Smooth muscle cell (in vitro differentiated cells): ENCODE data around the gene CADPS. TPM values are rescaled to one million over a fixed set of nuclear protein-coding genes. Genes with fewer than 3 reads are reported as not detected.

Source experiments
- DNase-seq: peaks from one replicate; lab custom pipeline; 2025; ENCODE audit not compliant: unreplicated experiment; lab: John Stamatoyannopoulos, UW
- H2AFZ ChIP-seq: fragments of 200-600 bp; sonication (generic); 2 replicates; pipeline ENCODE4 v1.6.0; 2016; ENCODE audit warnings: antibody characterized with exemption, low read depth, mild to moderate bottlenecking
- H3F3A ChIP-seq: fragments of 200-600 bp; sonication (generic); 2 replicates; pipeline ENCODE4 v1.6.0; 2017; ENCODE audit warnings: antibody characterized with exemption, low read depth
- H3K27ac ChIP-seq: fragments of 200-600 bp; sonication (generic); 2 replicates; pipeline ENCODE4 v1.5.1; 2016; ENCODE audit warnings: low read depth, mild to moderate bottlenecking
- H3K27me3 ChIP-seq: fragments of 200-600 bp; sonication (generic); 2 replicates; pipeline ENCODE4 v1.6.1; 2016; ENCODE audit warnings: low read depth, mild to moderate bottlenecking
- H3K36me3 ChIP-seq: fragments of 200-600 bp; sonication (generic); 2 replicates; pipeline ENCODE4 v1.5.1; 2016; ENCODE audit warnings: low read depth
- H3K4me1 ChIP-seq: fragments of 200-600 bp; sonication (generic); 2 replicates; pipeline ENCODE4 v1.5.1; 2016; ENCODE audit warnings: low read depth
- H3K4me2 ChIP-seq: fragments of 200-600 bp; sonication (generic); 2 replicates; pipeline ENCODE4 v1.6.0; 2016; ENCODE audit warnings: mild to moderate bottlenecking
- H3K4me3 ChIP-seq: fragments of 200-600 bp; sonication (generic); 2 replicates; pipeline ENCODE4 v1.5.1; 2016; ENCODE audit warnings: mild to moderate bottlenecking
- H3K79me2 ChIP-seq: fragments of 200-600 bp; sonication (generic); 2 replicates; pipeline ENCODE4 v1.6.0; 2016; ENCODE audit warnings: low read depth, mild to moderate bottlenecking
- H3K9ac ChIP-seq: fragments of 200-600 bp; sonication (generic); 2 replicates; pipeline ENCODE4 v1.6.0; 2016; ENCODE audit warnings: low read depth
- H3K9me3 ChIP-seq: fragments of 200-600 bp; sonication (generic); replicated peaks from 2 replicates; pipeline ENCODE4 v1.5.1; 2016; ENCODE audit warnings: low read depth
- H4K20me1 ChIP-seq: fragments of 200-600 bp; sonication (generic); 2 replicates; pipeline ENCODE4 v1.6.0; 2016; ENCODE audit warnings: low read depth
- CTCF ChIP-seq: fragments of 200-600 bp; sonication (generic); IDR thresholded peaks from 2 replicates; pipeline ENCODE4 v1.5.1; 2017; ENCODE audit warnings: borderline replicate concordance, mild to moderate bottlenecking, antibody characterized with exemption; ENCODE audit not compliant: insufficient read depth, poor library complexity, severe bottlenecking
- WGBS: methylation state at CpG from one replicate; pipeline ENCODE4 v1.1.7; 2016; ENCODE audit warnings: low lambda C conversion rate; 5-methylcytosine and 5-hydroxymethylcytosine counted together
- polyA plus RNA-seq: library from polyadenylated mRNA; unstranded; fragments of >200 nt; fragmentation: Nextera tagmentation; extraction: Ambion mirVana; gene quantifications from 2 replicates; pipeline ENCODE4 v1.2.1, GENCODE V29; 2016
- total RNA-seq: library from RNA; depleted of rRNA; stranded (reverse); fragments of >200 nt; gene quantifications from 2 replicates; pipeline ENCODE4 v1.2.3, GENCODE V29; 2014

Gene CADPS
- total and polyA plus RNA-seq, 2 experiments from 2014 or later: 4.4 to 38.4 TPM

GRCh38 chr3:62534326-62534725 is 340.9 kb downstream of the CADPS start:
- Histone ChIP-seq H3K79me2 (no peaks in the 10 kb centered on the region), H3K27ac (no peak overlapping the region), H3K9me3 (no peaks in the 10 kb centered on the region), H2AFZ (no peak overlapping the region), H3K9ac (no peak overlapping the region), H3K4me2 (no peak overlapping the region), H3K36me3 (no peaks in the 10 kb centered on the region), H4K20me1 (no peaks in the 10 kb centered on the region), H3K27me3 (peaks cover 23% of the 10 kb centered on the region), H3K4me3 (no peak overlapping the region), H3K4me1 (peaks cover 4% of the 10 kb centered on the region), H3F3A (no peaks in the 10 kb centered on the region)
- 87% methylated on average over 7 of the region's 7 CpGs for WGBS
- DNase-seq: no peak
- TF ChIP-seq CTCF: no peak

- no peak overlapping the region for H3K9ac ChIP-seq
- no peak for TF ChIP-seq CTCF
- H2AFZ ChIP-seq: no peak overlapping the region
- H3K27ac ChIP-seq: no peak overlapping the region
- H3K4me2 ChIP-seq: no peak overlapping the region
- H3K9me3 ChIP-seq: no peaks in the 10 kb centered on the region
- WGBS: 98% methylated on average over 9 of the region's 9 CpGs
- H3K36me3 ChIP-seq: no peaks in the 10 kb centered on the region
- no peaks in the 10 kb centered on the region for H3F3A ChIP-seq
- no peak overlapping the region for H3K4me3 ChIP-seq
- no peaks in the 10 kb centered on the region for H3K4me1 ChIP-seq
- peaks cover 13% of the 10 kb centered on the region for H3K27me3 ChIP-seq
- no peaks in the 10 kb centered on the region for H3K79me2 ChIP-seq
- no peaks in the 10 kb centered on the region for H4K20me1 ChIP-seq
- no peak for DNase-seq
Measured at GRCh38 chr3:62532796-62533195, 342.4 kb downstream of the CADPS start.

GRCh38 chr3:62531981-62532380 is 343.2 kb downstream of the CADPS start:
- no peak for DNase-seq
- TF ChIP-seq CTCF: no peak
- Histone ChIP-seq H3K9me3 (no peaks in the 10 kb centered on the region), H3K27ac (no peak overlapping the region), H3K9ac (no peak overlapping the region), H3K27me3 (peaks cover 9% of the 10 kb centered on the region), H3K4me1 (no peaks in the 10 kb centered on the region), H3K36me3 (no peaks in the 10 kb centered on the region), H2AFZ (no peak overlapping the region), H4K20me1 (no peaks in the 10 kb centered on the region), H3K79me2 (no peaks in the 10 kb centered on the region), H3F3A (no peaks in the 10 kb centered on the region), H3K4me2 (no peak overlapping the region), H3K4me3 (no peak overlapping the region)

GRCh38 chr3:62531493-62531892 is 343.7 kb downstream of the CADPS start:
- H2AFZ ChIP-seq: no peak overlapping the region
- H3K4me1 ChIP-seq: no peaks in the 10 kb centered on the region
- no peaks in the 10 kb centered on the region for H4K20me1 ChIP-seq
- no peaks in the 10 kb centered on the region for H3K9me3 ChIP-seq
- H3K36me3 ChIP-seq: no peaks in the 10 kb centered on the region
- no peak overlapping the region for H3K4me3 ChIP-seq
- no peak overlapping the region for H3K4me2 ChIP-seq
- WGBS: 34% methylated on average over 2 of the region's 2 CpGs
- H3K27me3 ChIP-seq: peaks cover 5% of the 10 kb centered on the region
- H3F3A ChIP-seq: no peaks in the 10 kb centered on the region
- H3K79me2 ChIP-seq: no peaks in the 10 kb centered on the region
- H3K9ac ChIP-seq: no peak overlapping the region
- no peak for TF ChIP-seq CTCF
- no peak overlapping the region for H3K27ac ChIP-seq
- DNase-seq: no peak
